A549 (cell line): ENCODE results near the gene MADCAM1.

ENCODE experiments used
- BHLHE40 ChIP-seq: IDR thresholded peaks from 2 replicates; pipeline ENCODE4 v1.6.1; 2012; ENCODE audit warnings: low read depth, low read length, inconsistent platforms
- CEBPB ChIP-seq, 2 experiments: fragments of >200 bp in 1 of 2; sonication (Bioruptor Twin) in 1 of 2; formaldehyde crosslinking in 1 of 2; IDR thresholded peaks; 2 replicates each; pipeline ENCODE4 v1.6.1; 2012 to 2016
- CTCF ChIP-seq: fragments of >200 bp; sonication (Bioruptor Twin); formaldehyde crosslinking; IDR thresholded peaks from 3 replicates; pipeline ENCODE4 v1.5.1; 2016
- HOXB5 ChIP-seq: fragments of 250-450 bp; sonication (Bioruptor Pico); IDR thresholded peaks from 2 replicates; pipeline ENCODE4 v1.5.0; 2020; ENCODE audit warnings: mild to moderate bottlenecking, moderate library complexity
- MAFK ChIP-seq: fragments of 450-650 bp; IDR thresholded peaks from 2 replicates; pipeline ENCODE4 v1.6.1; 2014; ENCODE audit not compliant: partially characterized antibody
- NPAS2 ChIP-seq: fragments of 250-450 bp; sonication (Bioruptor Pico); IDR thresholded peaks from 2 replicates; pipeline ENCODE4 v1.8.0; 2022; ENCODE audit warnings: mild to moderate bottlenecking, moderate library complexity, borderline replicate concordance
- RCOR1 ChIP-seq: fragments of 150-350 bp; IDR thresholded peaks from 2 replicates; pipeline ENCODE4 v1.6.1; 2014; ENCODE audit warnings: antibody characterized with exemption, low read length, low read depth
- TP53 ChIP-seq: fragments of 250-450 bp; sonication (Bioruptor Pico); IDR thresholded peaks from 2 replicates; pipeline ENCODE4 v1.5.0; 2021; ENCODE audit warnings: mild to moderate bottlenecking, moderate library complexity
- TF ChIP-seq, protein P1 (sequence below): IDR thresholded peaks from 2 replicates; pipeline ENCODE4 v1.6.1; 2012
- TF ChIP-seq, protein P2 (sequence below): fragments of 200-600 bp; sonication (generic); IDR thresholded peaks from 2 replicates; pipeline ENCODE4 v1.6.1; 2016; ENCODE audit warnings: antibody characterized with exemption, mild to moderate bottlenecking, moderate library complexity

- TF ChIP-seq, protein P1, sequence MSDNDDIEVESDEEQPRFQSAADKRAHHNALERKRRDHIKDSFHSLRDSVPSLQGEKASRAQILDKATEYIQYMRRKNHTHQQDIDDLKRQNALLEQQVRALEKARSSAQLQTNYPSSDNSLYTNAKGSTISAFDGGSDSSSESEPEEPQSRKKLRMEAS, result peak; percentile 70
- TF ChIP-seq TP53 (CRISPR knock-in tag) (no peak), RCOR1 (no peak), BHLHE40 (no peak), MAFK (no peak), HOXB5 (CRISPR knock-in tag) (no peak), CTCF (peak; percentile 65), CEBPB (IDR thresholded peaks at IDR 0.05) (no peak), NPAS2 (CRISPR knock-in tag) (no peak)
- TF ChIP-seq, protein P2, sequence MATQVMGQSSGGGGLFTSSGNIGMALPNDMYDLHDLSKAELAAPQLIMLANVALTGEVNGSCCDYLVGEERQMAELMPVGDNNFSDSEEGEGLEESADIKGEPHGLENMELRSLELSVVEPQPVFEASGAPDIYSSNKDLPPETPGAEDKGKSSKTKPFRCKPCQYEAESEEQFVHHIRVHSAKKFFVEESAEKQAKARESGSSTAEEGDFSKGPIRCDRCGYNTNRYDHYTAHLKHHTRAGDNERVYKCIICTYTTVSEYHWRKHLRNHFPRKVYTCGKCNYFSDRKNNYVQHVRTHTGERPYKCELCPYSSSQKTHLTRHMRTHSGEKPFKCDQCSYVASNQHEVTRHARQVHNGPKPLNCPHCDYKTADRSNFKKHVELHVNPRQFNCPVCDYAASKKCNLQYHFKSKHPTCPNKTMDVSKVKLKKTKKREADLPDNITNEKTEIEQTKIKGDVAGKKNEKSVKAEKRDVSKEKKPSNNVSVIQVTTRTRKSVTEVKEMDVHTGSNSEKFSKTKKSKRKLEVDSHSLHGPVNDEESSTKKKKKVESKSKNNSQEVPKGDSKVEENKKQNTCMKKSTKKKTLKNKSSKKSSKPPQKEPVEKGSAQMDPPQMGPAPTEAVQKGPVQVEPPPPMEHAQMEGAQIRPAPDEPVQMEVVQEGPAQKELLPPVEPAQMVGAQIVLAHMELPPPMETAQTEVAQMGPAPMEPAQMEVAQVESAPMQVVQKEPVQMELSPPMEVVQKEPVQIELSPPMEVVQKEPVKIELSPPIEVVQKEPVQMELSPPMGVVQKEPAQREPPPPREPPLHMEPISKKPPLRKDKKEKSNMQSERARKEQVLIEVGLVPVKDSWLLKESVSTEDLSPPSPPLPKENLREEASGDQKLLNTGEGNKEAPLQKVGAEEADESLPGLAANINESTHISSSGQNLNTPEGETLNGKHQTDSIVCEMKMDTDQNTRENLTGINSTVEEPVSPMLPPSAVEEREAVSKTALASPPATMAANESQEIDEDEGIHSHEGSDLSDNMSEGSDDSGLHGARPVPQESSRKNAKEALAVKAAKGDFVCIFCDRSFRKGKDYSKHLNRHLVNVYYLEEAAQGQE, result no peak
Observed at GRCh38 chr19:510606-511100, 14.4 kb downstream of the MADCAM1 start.
